Caco-2 (cell line): ENCODE data around the gene STAP1. TPM values are rescaled to one million over a fixed set of nuclear protein-coding genes. Genes with fewer than 3 reads are reported as not detected.
"Not testable (repeated sequence)": the region's sequence is repeated elsewhere in the genome, so short reads cannot be mapped to it uniquely, and the experiment has no call there.

Experiments
- BruUV-seq: library from RNA; stranded (reverse); fragments of 400-500 nt; replicated peaks from 2 replicates; lab custom pipeline; 2021; lab: Mats Ljungman, UMichigan
- CTCF ChIA-PET: fragments of 300-600 bp; sonication (Branson Sonifier 250); formaldehyde crosslinking; loops from one replicate; lab custom pipeline; 2022; ENCODE audit warnings: antibody characterized with exemption; lab: Charles Lee
- POLR2A ChIA-PET: fragments of 300-600 bp; sonication (Branson Sonifier 250); formaldehyde crosslinking; loops from one replicate; lab custom pipeline; 2022; ENCODE audit warnings: antibody characterized with exemption; lab: Charles Lee
- DNase-seq, 2 experiments: peaks; one replicate each; pipeline versions ENCODE4 v3.0.0 to v3.0.0-alpha.2; 2020 to 2022
- H3K27me3 ChIP-seq: replicated peaks from 2 replicates; pipeline ENCODE4 v1.6.0; 2011; ENCODE audit warnings: low read length; ENCODE audit not compliant: control insufficient read depth, insufficient read depth
- H3K36me3 ChIP-seq: 2 replicates; pipeline ENCODE4 v1.5.1; 2011; ENCODE audit warnings: low read length; ENCODE audit not compliant: control insufficient read depth, insufficient read depth
- H3K4me1 ChIP-seq: fragments of 250-450 bp; sonication (Bioruptor Pico); 2 replicates; pipeline ENCODE4 v1.5.1; 2020; ENCODE audit warnings: mild to moderate bottlenecking
- H3K4me3 ChIP-seq: 2 replicates; pipeline ENCODE4 v1.5.1; 2011; ENCODE audit warnings: low read depth, mild to moderate bottlenecking, control low read depth, low read length
- H3K9me3 ChIP-seq: fragments of 250-450 bp; sonication (Bioruptor Pico); 2 replicates; pipeline ENCODE4 v1.5.1; 2020; ENCODE audit warnings: mild to moderate bottlenecking, moderate library complexity
- H3K27ac Mint-ChIP-seq: one replicate; pipeline ENCODE4 v1.8.0; 2022; ENCODE audit warnings: mixed read lengths; ENCODE audit not compliant: unreplicated experiment
- H3K27me3 Mint-ChIP-seq: one replicate; pipeline ENCODE4 v1.8.0; 2022; ENCODE audit warnings: mixed read lengths; ENCODE audit not compliant: insufficient read depth, unreplicated experiment
- H3K36me3 Mint-ChIP-seq: one replicate; pipeline ENCODE4 v1.8.0; 2022; ENCODE audit warnings: mild to moderate bottlenecking, mixed read lengths; ENCODE audit not compliant: insufficient read depth, unreplicated experiment
- H3K4me1 Mint-ChIP-seq: one replicate; pipeline ENCODE4 v1.8.0; 2022; ENCODE audit warnings: low read depth, mixed read lengths; ENCODE audit not compliant: unreplicated experiment
- H3K4me3 Mint-ChIP-seq: one replicate; pipeline ENCODE4 v1.8.0; 2022; ENCODE audit warnings: mild to moderate bottlenecking, moderate library complexity, mixed read lengths; ENCODE audit not compliant: unreplicated experiment
- H3K9me3 Mint-ChIP-seq: one replicate; pipeline ENCODE4 v1.8.0; 2022; ENCODE audit warnings: mixed read lengths; ENCODE audit not compliant: unreplicated experiment
- CTCF ChIP-seq, 2 experiments: fragments of 200-600 bp in 1 of 2; IDR thresholded peaks; 1 replicate in 1 of 2; 2 replicates in 1 of 2; pipeline versions ENCODE4 v1.5.1 to v1.8.0; 2011 to 2022; ENCODE audit warnings: antibody characterized with exemption in 1 of 2, control low read depth in 1 of 2, inconsistent platforms in 1 of 2, low read depth in 1 of 2, low read length in 1 of 2, mild to moderate bottlenecking in 1 of 2, moderate library complexity in 1 of 2; ENCODE audit not compliant: insufficient read depth in 1 of 2, severe bottlenecking in 1 of 2, unreplicated experiment in 1 of 2
- intact Hi-C: fragments of 100-400 bp; cut with micrococcal nuclease; formaldehyde crosslinking; loops from one replicate; pipeline ENCODE4 v1.10.0; 2022; ENCODE audit not compliant: unreplicated experiment
- total RNA-seq: library from RNA; stranded (reverse); gene quantifications from 2 replicates; pipeline ENCODE4 v1.2.3, GENCODE V29; 2022

STAP1 gene
- total RNA-seq, 1 experiment from 2014 or later, result not detected

GRCh38 chr4:67549123-67549522 is 9.4 kb upstream of the STAP1 start:
- peaks cover 10% of the 10 kb centered on the region for H3K36me3 Mint-ChIP-seq
- Histone ChIP-seq H3K9me3 (no peaks in the 10 kb centered on the region), H3K27me3 (no peaks in the 10 kb centered on the region), H3K4me1 (peaks cover under 1% of the 10 kb centered on the region; the same call in 1 of the 2 replicates), H3K36me3 (no peaks in the 10 kb centered on the region), H3K4me3 (no peak overlapping the region)
- ChIA-PET CTCF (no interaction called here), POLR2A (no interaction called here)
- H3K4me1 Mint-ChIP-seq, result no peaks in the 10 kb centered on the region
- no TSS peak for BruUV-seq
- H3K27ac Mint-ChIP-seq, result no peak overlapping the region
- intact Hi-C loops, result loop anchor here (1.0 to 5.0 kb wide), 2 partner anchors 83 to 361 kb away; no protein-coding TSS in a partner anchor
- DNase-seq, result no peak
- H3K4me3 Mint-ChIP-seq, result no peak overlapping the region
- H3K27me3 Mint-ChIP-seq, result no peaks in the 10 kb centered on the region
- no peaks in the 10 kb centered on the region for H3K9me3 Mint-ChIP-seq
- peak; percentile 10 to 13 for TF ChIP-seq CTCF (IDR thresholded peaks at IDR 0.05; ENCODE audit: insufficient read depth in 1 of 2, low read depth in 1 of 2, low read length in 1 of 2, severe bottlenecking in 1 of 2, unreplicated experiment in 1 of 2)

- Mint-ChIP-seq H3K36me3 (peaks cover under 1% of the 10 kb centered on the region), H3K4me3 (no peak overlapping the region), H3K27ac (no peak overlapping the region), H3K4me1 (no peaks in the 10 kb centered on the region), H3K9me3 (no peaks in the 10 kb centered on the region), H3K27me3 (peaks cover 2% of the 10 kb centered on the region)
- Histone ChIP-seq H3K4me1 (no peaks in the 10 kb centered on the region), H3K9me3 (no peaks in the 10 kb centered on the region), H3K36me3 (no peaks in the 10 kb centered on the region), H3K27me3 (no peaks in the 10 kb centered on the region), H3K4me3 (no peak overlapping the region)
- intact Hi-C loops, result no loop called here
- no peak for TF ChIP-seq CTCF (IDR thresholded peaks at IDR 0.05; ENCODE audit: insufficient read depth in 1 of 2, low read depth in 1 of 2, low read length in 1 of 2, severe bottlenecking in 1 of 2, unreplicated experiment in 1 of 2)
- ChIA-PET POLR2A (no interaction called here), CTCF (no interaction called here)
- DNase-seq, result no peak
- no TSS peak for BruUV-seq
Measured at GRCh38 chr4:67550451-67550850, 8.1 kb upstream of the STAP1 start.

- BruUV-seq, result no TSS peak
- Mint-ChIP-seq H3K4me3 (no peak overlapping the region), H3K27me3 (peaks cover 4% of the 10 kb centered on the region), H3K9me3 (no peaks in the 10 kb centered on the region), H3K27ac (no peak overlapping the region), H3K4me1 (no peaks in the 10 kb centered on the region), H3K36me3 (no peaks in the 10 kb centered on the region)
- H3K27me3 ChIP-seq, result no peaks in the 10 kb centered on the region
- ChIA-PET POLR2A (no interaction called here), CTCF (no interaction called here)
- H3K4me1 ChIP-seq, result no peaks in the 10 kb centered on the region
- no peaks in the 10 kb centered on the region for H3K36me3 ChIP-seq
- DNase-seq, result no peak
- no peak overlapping the region for H3K4me3 ChIP-seq
- intact Hi-C loops, result no loop called here
- no peaks in the 10 kb centered on the region for H3K9me3 ChIP-seq
- TF ChIP-seq CTCF (IDR thresholded peaks at IDR 0.05; ENCODE audit: insufficient read depth in 1 of 2, low read depth in 1 of 2, low read length in 1 of 2, severe bottlenecking in 1 of 2, unreplicated experiment in 1 of 2), result no peak
Measured at GRCh38 chr4:67550857-67551256, 7.7 kb upstream of the STAP1 start.

- H3K9me3 ChIP-seq, BruUV-seq, H3K4me1 Mint-ChIP-seq, H3K36me3 ChIP-seq, H3K4me3 Mint-ChIP-seq, H3K27me3 ChIP-seq, H3K27ac Mint-ChIP-seq, H3K9me3 Mint-ChIP-seq, H3K36me3 Mint-ChIP-seq, DNase-seq, H3K4me1 ChIP-seq, POLR2A ChIA-PET, CTCF ChIA-PET, H3K4me3 ChIP-seq, H3K27me3 Mint-ChIP-seq, intact Hi-C loops: not testable (repeated sequence)
Measured at GRCh38 chr4:67552146-67552792, 6.3 kb upstream of the STAP1 start.
